ENCODE data around the gene MEGF8. TPM values are rescaled to one million over a fixed set of nuclear protein-coding genes. Genes with fewer than 3 reads are reported as not detected.

MEGF8 gene
- total RNA-seq, 1 donor from 2014 or later = 49.5 TPM

- Mint-ChIP-seq H3K4me3 (ENCODE audit: unreplicated experiment) (no peak overlapping the region), H3K27me3 (ENCODE audit: low read depth) (no peaks in the 10 kb centered on the region), H3K9me3 (ENCODE audit: low read depth) (no peaks in the 10 kb centered on the region), H3K36me3 (ENCODE audit: low read depth) (peaks cover 7% of the 10 kb centered on the region), H3K4me1 (ENCODE audit: low read depth) (peaks cover 8% of the 10 kb centered on the region), H3K27ac (ENCODE audit: unreplicated experiment) (no peak overlapping the region)
- TF ChIP-seq, protein P1, sequence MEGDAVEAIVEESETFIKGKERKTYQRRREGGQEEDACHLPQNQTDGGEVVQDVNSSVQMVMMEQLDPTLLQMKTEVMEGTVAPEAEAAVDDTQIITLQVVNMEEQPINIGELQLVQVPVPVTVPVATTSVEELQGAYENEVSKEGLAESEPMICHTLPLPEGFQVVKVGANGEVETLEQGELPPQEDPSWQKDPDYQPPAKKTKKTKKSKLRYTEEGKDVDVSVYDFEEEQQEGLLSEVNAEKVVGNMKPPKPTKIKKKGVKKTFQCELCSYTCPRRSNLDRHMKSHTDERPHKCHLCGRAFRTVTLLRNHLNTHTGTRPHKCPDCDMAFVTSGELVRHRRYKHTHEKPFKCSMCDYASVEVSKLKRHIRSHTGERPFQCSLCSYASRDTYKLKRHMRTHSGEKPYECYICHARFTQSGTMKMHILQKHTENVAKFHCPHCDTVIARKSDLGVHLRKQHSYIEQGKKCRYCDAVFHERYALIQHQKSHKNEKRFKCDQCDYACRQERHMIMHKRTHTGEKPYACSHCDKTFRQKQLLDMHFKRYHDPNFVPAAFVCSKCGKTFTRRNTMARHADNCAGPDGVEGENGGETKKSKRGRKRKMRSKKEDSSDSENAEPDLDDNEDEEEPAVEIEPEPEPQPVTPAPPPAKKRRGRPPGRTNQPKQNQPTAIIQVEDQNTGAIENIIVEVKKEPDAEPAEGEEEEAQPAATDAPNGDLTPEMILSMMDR (IDR thresholded peaks at IDR 0.05) = no peak
- no peak for DNase-seq (ENCODE audit: low spot score)
Observed at GRCh38 chr19:42297039-42297438, 28.4 kb upstream of the MEGF8 start.

GRCh38 chr19:42301646-42302203 is 23.7 kb upstream of the MEGF8 start, which contains the start of gene PRR19:
Gene PRR19 (plus strand): TSS chr19:42302132. CDS start chr19:42309585, 7,453 bp downstream.
- TF ChIP-seq, protein P1 (IDR thresholded peaks at IDR 0.05) = no peak
- Mint-ChIP-seq H3K9me3 (ENCODE audit: low read depth) (no peaks in the 10 kb centered on the region), H3K36me3 (ENCODE audit: low read depth) (peaks cover 2% of the 10 kb centered on the region), H3K27me3 (ENCODE audit: low read depth) (no peaks in the 10 kb centered on the region), H3K4me3 (ENCODE audit: unreplicated experiment) (peak within 1 kb of the TSS; percentile 84), H3K4me1 (ENCODE audit: low read depth) (peaks cover 19% of the 10 kb centered on the region), H3K27ac (ENCODE audit: unreplicated experiment) (peak within 1 kb of the TSS; percentile 59)
- DNase-seq (ENCODE audit: low spot score) = no peak

DNA sequence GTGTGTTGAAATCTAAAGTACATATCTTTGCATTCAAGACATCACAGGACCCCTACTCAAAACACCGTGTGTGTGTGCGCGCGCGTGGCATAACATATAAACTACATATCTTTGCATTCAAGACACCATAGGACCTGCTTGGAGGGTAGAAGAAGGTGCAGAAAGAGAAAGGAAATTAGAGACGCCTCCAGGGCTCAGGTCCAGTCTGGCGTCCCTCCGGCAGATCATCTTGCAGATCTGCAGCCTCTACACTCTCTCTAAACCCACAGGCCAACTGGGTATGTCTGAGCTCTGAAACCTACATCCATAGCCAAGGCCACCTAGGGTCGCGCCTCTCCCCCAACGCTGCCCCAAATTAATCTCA is 22.4 kb upstream of the MEGF8 start:
- Mint-ChIP-seq H3K9me3 (ENCODE audit: low read depth) (no peaks in the 10 kb centered on the region), H3K4me3 (ENCODE audit: unreplicated experiment) (peak overlapping the region; percentile 84), H3K27ac (ENCODE audit: unreplicated experiment) (no peak overlapping the region), H3K36me3 (ENCODE audit: low read depth) (no peaks in the 10 kb centered on the region), H3K27me3 (ENCODE audit: low read depth) (no peaks in the 10 kb centered on the region), H3K4me1 (ENCODE audit: low read depth) (peaks cover 19% of the 10 kb centered on the region)
- TF ChIP-seq, protein P1 (IDR thresholded peaks at IDR 0.05) = no peak
- DNase-seq (ENCODE audit: low spot score) = no peak

DNA sequence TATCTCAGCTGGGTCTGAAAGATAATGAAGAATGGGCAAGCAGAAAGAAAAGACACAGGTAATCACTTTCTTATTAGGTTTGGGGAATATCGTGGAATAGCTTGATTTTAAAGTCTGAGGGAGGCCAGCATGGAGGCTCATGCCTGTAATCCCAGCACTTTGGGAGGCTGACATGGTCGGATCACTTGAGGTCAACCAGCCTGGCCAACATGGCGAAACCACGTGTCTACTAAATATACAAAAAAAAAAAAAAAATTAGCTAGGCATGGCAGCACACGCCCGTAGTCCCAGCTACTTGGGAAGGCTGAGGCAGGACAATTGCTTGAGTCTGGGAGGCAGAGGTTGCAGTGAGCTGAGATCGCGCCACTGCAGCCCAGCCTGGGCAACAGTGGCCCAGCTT is 21.6 kb upstream of the MEGF8 start:
- Mint-ChIP-seq H3K27ac (ENCODE audit: unreplicated experiment) (no peak overlapping the region), H3K36me3 (ENCODE audit: low read depth) (no peaks in the 10 kb centered on the region), H3K4me1 (ENCODE audit: low read depth) (peaks cover 19% of the 10 kb centered on the region), H3K4me3 (ENCODE audit: unreplicated experiment) (no peak overlapping the region), H3K27me3 (ENCODE audit: low read depth) (no peaks in the 10 kb centered on the region), H3K9me3 (ENCODE audit: low read depth) (no peaks in the 10 kb centered on the region)
- no peak for DNase-seq (ENCODE audit: low spot score)
- TF ChIP-seq, protein P1 (IDR thresholded peaks at IDR 0.05) = no peak

- no peak overlapping the region for H3K27ac Mint-ChIP-seq (ENCODE audit: unreplicated experiment)
- peaks cover 15% of the 10 kb centered on the region for H3K4me1 Mint-ChIP-seq (ENCODE audit: low read depth)
- H3K27me3 Mint-ChIP-seq (ENCODE audit: low read depth) = no peaks in the 10 kb centered on the region
- no peak overlapping the region for H3K4me3 Mint-ChIP-seq (ENCODE audit: unreplicated experiment)
- no peaks in the 10 kb centered on the region for H3K9me3 Mint-ChIP-seq (ENCODE audit: low read depth)
- TF ChIP-seq, protein P1 (IDR thresholded peaks at IDR 0.05) = no peak
- H3K36me3 Mint-ChIP-seq (ENCODE audit: low read depth) = no peaks in the 10 kb centered on the region
- no peak for DNase-seq (ENCODE audit: low spot score)
Observed at GRCh38 chr19:42306646-42307045, 18.8 kb upstream of the MEGF8 start.

All from chondrocyte (in vitro differentiated cells).